ENCODE data around the gene NCOR2. TPM values are rescaled to one million over a fixed set of nuclear protein-coding genes. Genes with fewer than 3 reads are reported as not detected.

Gene NCOR2
- total and polyA plus RNA-seq, 10 of the 15 experiments (the other 5 are each of a cell fraction or from before 2014, with no cell fraction given): 0.43 to 179 (median 14.9) TPM

DNA sequence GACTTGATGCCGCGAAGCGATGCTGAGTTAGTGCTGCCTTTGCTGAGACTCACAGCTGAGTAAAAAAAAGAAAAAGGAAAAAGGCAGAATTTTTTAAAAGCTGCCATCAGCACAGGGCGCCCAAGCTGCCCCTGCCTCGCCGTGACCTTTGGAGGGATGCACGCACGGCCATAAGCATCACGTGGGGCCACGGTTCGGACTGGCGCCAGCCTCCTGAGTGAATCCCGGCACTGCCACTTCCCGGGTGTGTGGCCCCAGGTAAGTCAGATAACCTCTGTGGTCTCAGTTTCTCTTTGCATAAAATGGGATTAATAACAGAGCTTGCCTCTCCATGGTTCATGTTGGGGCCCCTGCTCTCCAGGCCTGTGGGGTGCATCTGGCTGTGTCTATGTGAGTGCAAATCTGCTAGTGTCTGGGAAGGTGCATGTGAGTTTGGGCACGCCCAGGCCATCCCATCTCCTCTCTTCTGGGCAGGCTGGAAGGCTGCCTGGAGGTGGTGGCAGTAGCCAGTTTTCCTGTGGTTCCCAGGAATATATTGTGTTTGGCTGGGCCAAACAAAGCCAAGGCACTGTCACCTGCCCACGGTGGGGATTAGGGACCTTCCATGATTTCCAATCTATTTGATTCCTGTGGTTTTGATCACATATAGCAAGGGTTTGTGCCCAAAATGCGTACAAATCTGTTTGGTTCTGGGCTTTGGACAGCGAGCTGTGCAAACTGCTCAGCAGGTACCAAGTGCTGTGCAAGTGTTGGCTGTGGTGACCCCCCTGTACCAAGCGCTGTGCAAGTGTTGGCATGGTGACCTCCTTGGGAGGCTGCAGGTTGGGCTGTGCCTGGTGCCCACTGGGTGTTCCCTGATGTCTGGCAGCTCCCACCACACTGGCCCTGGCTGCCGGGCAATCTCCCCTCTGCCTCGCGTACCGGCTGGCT lies 43.5 kb upstream of the NCOR2 start:
- SMC1A ChIA-PET (ENCODE audit: uncharacterized antibody, unreplicated experiment): no interaction called here
- intact Hi-C loops (cut with micrococcal nuclease; ENCODE audit: unreplicated experiment) (no loop called here), in situ Hi-C loops (cut with MboI) (no loop called here)
- ATAC-seq (no peak), DNase-seq (ENCODE audit: low read depth, low spot score) (no peak), FAIRE-seq (no peak)
- RAD21 ChIA-PET (ENCODE audit: unreplicated experiment): no interaction called here
- Histone ChIP-seq H3K79me2 (ENCODE audit: control insufficient read depth, insufficient read depth, low read length) (no peaks in the 10 kb centered on the region), H2AFZ (ENCODE audit: control insufficient read depth, low read depth, low read length) (no peak overlapping the region), H3K27ac (ENCODE audit: control insufficient read depth, insufficient read depth) (no peak overlapping the region), H3K36me3 (ENCODE audit: control insufficient read depth in 2 of 2, insufficient read depth in 2 of 2, low read length in 1 of 2) (no peaks in the 10 kb centered on the region), H3K4me3 (no peak overlapping the region), H3K4me1 (ENCODE audit: control insufficient read depth, insufficient read depth, low read length) (peaks cover 25% of the 10 kb centered on the region), H3K27me3 (replicated peaks in 1 of 2; ENCODE audit: control insufficient read depth in 2 of 2, insufficient read depth in 2 of 2, low read length in 1 of 2) (no peaks in the 10 kb centered on the region; a peak in 1 of 4 replicates), H3K9me3 (replicated peaks; ENCODE audit: control insufficient read depth, insufficient read depth, low read length) (no peaks in the 10 kb centered on the region; the same call in 2 of the 3 replicates), H3K4me2 (ENCODE audit: control insufficient read depth, insufficient read depth) (no peak overlapping the region), H4K20me1 (ENCODE audit: control insufficient read depth, insufficient read depth) (no peaks in the 10 kb centered on the region), H3K9ac (ENCODE audit: control insufficient read depth, insufficient read depth, low read length) (no peak overlapping the region)
- BruUV-seq (replicated peaks): no TSS peak
- TF ChIP-seq KAT2A (conservative IDR thresholded peaks at IDR 0.05; ENCODE audit: control insufficient read depth, low read depth, low read length) (no peak), RBBP5 (conservative IDR thresholded peaks at IDR 0.05) (no peak), TARDBP (IDR thresholded peaks at IDR 0.05; ENCODE audit: borderline replicate concordance) (no peak), GATAD2B (conservative IDR thresholded peaks at IDR 0.05; ENCODE audit: low read depth) (no peak), FOS (IDR thresholded peaks at IDR 0.05; ENCODE audit: borderline replicate concordance, extremely low read depth, insufficient read length) (no peak), JUND (IDR thresholded peaks at IDR 0.05; ENCODE audit: low read depth, low read length) (no peak), RFX5 (IDR thresholded peaks at IDR 0.05; ENCODE audit: low read depth, low read length) (no peak), RELA (IDR thresholded peaks at IDR 0.05; ENCODE audit: borderline replicate concordance, partially characterized antibody) (no peak), HDAC6 (IDR thresholded peaks at IDR 0.05; ENCODE audit: unreplicated experiment) (no peak), NFIC (IDR thresholded peaks at IDR 0.05; ENCODE audit: low read depth, low read length) (no peak), CREB1 (IDR thresholded peaks at IDR 0.05; ENCODE audit: low read depth) (no peak), IKZF2 (IDR thresholded peaks at IDR 0.05) (no peak)
- TF ChIP-seq, protein P1, sequence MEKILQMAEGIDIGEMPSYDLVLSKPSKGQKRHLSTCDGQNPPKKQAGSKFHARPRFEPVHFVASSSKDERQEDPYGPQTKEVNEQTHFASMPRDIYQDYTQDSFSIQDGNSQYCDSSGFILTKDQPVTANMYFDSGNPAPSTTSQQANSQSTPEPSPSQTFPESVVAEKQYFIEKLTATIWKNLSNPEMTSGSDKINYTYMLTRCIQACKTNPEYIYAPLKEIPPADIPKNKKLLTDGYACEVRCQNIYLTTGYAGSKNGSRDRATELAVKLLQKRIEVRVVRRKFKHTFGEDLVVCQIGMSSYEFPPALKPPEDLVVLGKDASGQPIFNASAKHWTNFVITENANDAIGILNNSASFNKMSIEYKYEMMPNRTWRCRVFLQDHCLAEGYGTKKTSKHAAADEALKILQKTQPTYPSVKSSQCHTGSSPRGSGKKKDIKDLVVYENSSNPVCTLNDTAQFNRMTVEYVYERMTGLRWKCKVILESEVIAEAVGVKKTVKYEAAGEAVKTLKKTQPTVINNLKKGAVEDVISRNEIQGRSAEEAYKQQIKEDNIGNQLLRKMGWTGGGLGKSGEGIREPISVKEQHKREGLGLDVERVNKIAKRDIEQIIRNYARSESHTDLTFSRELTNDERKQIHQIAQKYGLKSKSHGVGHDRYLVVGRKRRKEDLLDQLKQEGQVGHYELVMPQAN (conservative IDR thresholded peaks at IDR 0.05): no peak
- CTCF ChIA-PET: interaction anchor here (0.8 kb wide), 1 partner anchor 161 kb away, joined by 3 read pairs; no protein-coding TSS in a partner anchor
- POLR2A ChIA-PET: no interaction called here
- WGBS (ENCODE audit: insufficient coverage, insufficient replicate concordance, low lambda C conversion rate, missing lambda C conversion rate): 82% methylated on average over 23 of the region's 23 CpGs
